Epidermal melanocyte (primary cell): ENCODE data around the gene NOXA1.
"Not testable (repeated sequence)": the region's sequence is repeated elsewhere in the genome, so short reads cannot be mapped to it uniquely, and the experiment has no call there.

Experiments
- DNase-seq: peaks from one replicate; pipeline ENCODE4 v3.0.0; 2011; ENCODE audit warnings: low spot score; ENCODE audit not compliant: insufficient read length

The NOXA1 gene

GRCh38 chr9:137462986-137463930, 40.1 kb downstream of the NOXA1 start:
- no peak for DNase-seq

- no peak for DNase-seq
Observed at GRCh38 chr9:137463931-137464290, 40.7 kb downstream of the NOXA1 start.

GRCh38 chr9:137464291-137464999, 41.3 kb downstream of the NOXA1 start:
- DNase-seq: no peak

GRCh38 chr9:137465000-137465719, 42.0 kb downstream of the NOXA1 start:
- no peak for DNase-seq

GRCh38 chr9:137465720-137466388, 42.7 kb downstream of the NOXA1 start:
- DNase-seq: no peak

GRCh38 chr9:137466389-137467085, 43.3 kb downstream of the NOXA1 start:
- DNase-seq: not testable (repeated sequence)

- no peak for DNase-seq
Observed at GRCh38 chr9:137467161-137467581, 44.0 kb downstream of the NOXA1 start.

GRCh38 chr9:137467896-137468295, 44.7 kb downstream of the NOXA1 start:
- DNase-seq: no peak

GRCh38 chr9:137470785-137471184, 47.6 kb downstream of the NOXA1 start:
- no peak for DNase-seq

GRCh38 chr9:137474271-137474670, 51.1 kb downstream of the NOXA1 start:
- no peak for DNase-seq

GRCh38 chr9:137475666-137476065, 52.5 kb downstream of the NOXA1 start:
- no peak for DNase-seq

- DNase-seq: no peak
Observed at GRCh38 chr9:137476856-137477255, 53.7 kb downstream of the NOXA1 start.

GRCh38 chr9:137477778-137478612, 54.8 kb downstream of the NOXA1 start:
- DNase-seq: no peak

GRCh38 chr9:137478613-137478961, 55.4 kb downstream of the NOXA1 start:
- DNase-seq: no peak

GRCh38 chr9:137478962-137479861, 56.0 kb downstream of the NOXA1 start:
- no peak for DNase-seq

- DNase-seq: no peak
Observed at GRCh38 chr9:137479892-137480685, 56.9 kb downstream of the NOXA1 start.

GRCh38 chr9:137480686-137481683, 57.8 kb downstream of the NOXA1 start:
- no peak for DNase-seq
